Measurements from ENCODE around the gene TBC1D3D. TPM values are rescaled to one million over a fixed set of nuclear protein-coding genes. Genes with fewer than 3 reads are reported as not detected.
"Not testable (repeated sequence)": the region's sequence is repeated elsewhere in the genome, so short reads cannot be mapped to it uniquely, and the experiment has no call there.

Gene TBC1D3D
- not detected in 2 replicates for total RNA-seq (2014; rRNA removed)
- not detected for Bru-seq, nascent RNA
- not detected for BruChase-seq, experiment 1, labeled RNA remaining after a 6-hour chase
- BruChase-seq, experiment 2, labeled RNA remaining after a 2-hour chase, result not detected
- long read RNA-seq, result 0 reads

DNA sequence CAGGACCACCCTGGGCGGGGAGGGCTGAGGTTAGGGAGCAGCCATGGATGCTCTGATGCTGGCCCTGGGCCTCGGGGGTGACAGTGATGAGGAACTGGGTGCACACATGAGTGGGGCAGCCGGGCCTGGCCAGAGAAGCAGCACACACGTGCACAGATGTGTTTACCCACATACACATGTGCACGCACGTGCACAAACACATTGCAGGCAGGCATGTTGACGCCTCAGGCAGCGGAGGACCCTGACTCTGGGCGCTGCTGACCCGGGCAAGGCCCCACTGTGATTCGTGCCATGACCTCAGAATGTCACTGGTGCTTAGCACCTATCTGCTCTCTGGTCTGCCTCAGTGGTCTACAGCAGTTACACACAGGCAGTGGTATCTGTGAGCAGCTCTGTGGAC is at the start of gene TBC1D3D:
TSS of gene TBC1D3D (plus strand) at position 301 of the 400 bp plus-strand sequence. CDS start 1,585 bp downstream, outside the sequence.
- H3K27ac ChIP-seq (ENCODE audit: low read length); H3K4me2 ChIP-seq (ENCODE audit: low read length); CTCF ChIA-PET; BruUV-seq (replicated peaks); intact Hi-C loops (cut with micrococcal nuclease); H3K79me2 ChIP-seq (ENCODE audit: low read length); H3K27me3 ChIP-seq (ENCODE audit: low read length); H3K4me1 ChIP-seq (ENCODE audit: insufficient read depth, low read length); H4K20me1 ChIP-seq (ENCODE audit: low read length); H3F3A ChIP-seq (ENCODE audit: low read length, unreplicated experiment); H2AFZ ChIP-seq (ENCODE audit: low read length); H3K9ac ChIP-seq (ENCODE audit: low read length); H3K9me2 ChIP-seq (replicated peaks; ENCODE audit: low read length); H3K9me3 ChIP-seq (ENCODE audit: low read length); H3K36me3 ChIP-seq (ENCODE audit: low read depth, low read length); ATAC-seq; H3K4me3 ChIP-seq (ENCODE audit: low read length); DNase-seq; POLR2A ChIA-PET (ENCODE audit: unreplicated experiment): not testable (repeated sequence)

DNA sequence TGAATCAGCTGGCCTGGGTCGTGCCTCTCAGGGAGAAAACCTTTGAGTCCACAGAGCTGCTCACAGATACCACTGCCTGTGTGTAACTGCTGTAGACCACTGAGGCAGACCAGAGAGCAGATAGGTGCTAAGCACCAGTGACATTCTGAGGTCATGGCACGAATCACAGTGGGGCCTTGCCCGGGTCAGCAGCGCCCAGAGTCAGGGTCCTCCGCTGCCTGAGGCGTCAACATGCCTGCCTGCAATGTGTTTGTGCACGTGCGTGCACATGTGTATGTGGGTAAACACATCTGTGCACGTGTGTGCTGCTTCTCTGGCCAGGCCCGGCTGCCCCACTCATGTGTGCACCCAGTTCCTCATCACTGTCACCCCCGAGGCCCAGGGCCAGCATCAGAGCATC is 14.8 kb upstream of the TBC1D3D start, which contains the start of gene TBC1D3L:
TSS of gene TBC1D3L (minus strand) at position 101 of the 400 bp plus-strand sequence. CDS start 1,540 bp downstream, outside the sequence.
- H3K9me2 ChIP-seq (replicated peaks; ENCODE audit: low read length); DNase-seq; BruUV-seq (replicated peaks); H3K9ac ChIP-seq (ENCODE audit: low read length); ATAC-seq; H3K9me3 ChIP-seq (ENCODE audit: low read length); CTCF ChIA-PET; H4K20me1 ChIP-seq (ENCODE audit: low read length); H3F3A ChIP-seq (ENCODE audit: low read length, unreplicated experiment); H3K4me2 ChIP-seq (ENCODE audit: low read length); H3K79me2 ChIP-seq (ENCODE audit: low read length); H3K27ac ChIP-seq (ENCODE audit: low read length); H2AFZ ChIP-seq (ENCODE audit: low read length); H3K4me1 ChIP-seq (ENCODE audit: insufficient read depth, low read length); H3K4me3 ChIP-seq (ENCODE audit: low read length); intact Hi-C loops (cut with micrococcal nuclease); H3K36me3 ChIP-seq (ENCODE audit: low read depth, low read length); POLR2A ChIA-PET (ENCODE audit: unreplicated experiment); H3K27me3 ChIP-seq (ENCODE audit: low read length): not testable (repeated sequence)

Other genes with a start within 250 kb of the TBC1D3D start
- not detected in 2 replicates for gene TBC1D3K, start 79.6 kb upstream of the TBC1D3D start, total RNA-seq (2014; rRNA removed)
- gene TBC1D3L, start 14.9 kb upstream of the TBC1D3D start, total RNA-seq (2014; rRNA removed), result 4.8 and 5.4 TPM in 2 replicates
- not detected in 2 replicates for gene TBC1D3C, start 64.7 kb downstream of the TBC1D3D start, total RNA-seq (2014; rRNA removed)
- not detected in 2 replicates for gene TBC1D3E, start 124.0 kb downstream of the TBC1D3D start, total RNA-seq (2014; rRNA removed)
- not detected in 2 replicates for gene TBC1D3, start 188.6 kb downstream of the TBC1D3D start, total RNA-seq (2014; rRNA removed)

All from PC-3 (cell line).